Measurements from ENCODE around the gene TMEM208. TPM values are rescaled to one million over a fixed set of nuclear protein-coding genes. Genes with fewer than 3 reads are reported as not detected.

TMEM208 gene
- total RNA-seq, 4 donors from 2014 or later = 23.9 to 40.3 (median 33.3) TPM

- Histone ChIP-seq H3K27ac (no peak overlapping the region), H3K9me3 (no peaks in the 10 kb centered on the region), H3K27me3 (no peaks in the 10 kb centered on the region), H3K4me3 (no peak overlapping the region), H3K36me3 (peaks cover 0 to 50% (median 0%) of the 10 kb centered on the region in 3 donors), H3K4me1 (peaks cover 0 to 24% (median 0%) of the 10 kb centered on the region in 4 donors)
- DNase-seq = no peak
- TF ChIP-seq POLR2A (IDR thresholded peaks at IDR 0.05) (no peak), CTCF (IDR thresholded peaks at IDR 0.05) (no peak)
These were observed 24.5 kb upstream of the TMEM208 start for GRCh38 chr16:67202426-67202825.

GRCh38 chr16:67202956-67203493, 23.9 kb upstream of the TMEM208 start:
- Histone ChIP-seq H3K4me3 (no peak overlapping the region), H3K36me3 (peaks cover 0 to 44% (median 0%) of the 10 kb centered on the region in 3 donors), H3K9me3 (no peaks in the 10 kb centered on the region), H3K27ac (no peak overlapping the region), H3K4me1 (peaks cover 0 to 18% (median 0%) of the 10 kb centered on the region in 4 donors), H3K27me3 (no peaks in the 10 kb centered on the region)
- DNase-seq = no peak
- no peak for TF ChIP-seq POLR2A (IDR thresholded peaks at IDR 0.05)

- Histone ChIP-seq H3K36me3 (peaks cover 0 to 38% (median 0%) of the 10 kb centered on the region in 3 donors), H3K4me3 (no peak overlapping the region), H3K27me3 (no peaks in the 10 kb centered on the region), H3K4me1 (peaks cover 0 to 12% (median 0%) of the 10 kb centered on the region in 4 donors), H3K27ac (no peak overlapping the region), H3K9me3 (no peaks in the 10 kb centered on the region)
- TF ChIP-seq POLR2A (IDR thresholded peaks at IDR 0.05) (no peak), CTCF (IDR thresholded peaks at IDR 0.05) (no peak)
- DNase-seq = no peak
These were observed 22.9 kb upstream of the TMEM208 start for GRCh38 chr16:67204076-67204475.

GRCh38 chr16:67206129-67206837, 20.6 kb upstream of the TMEM208 start:
- no peak for DNase-seq
- no peaks in the 10 kb centered on the region for H3K4me1 ChIP-seq
- no peaks in the 10 kb centered on the region for H3K27me3 ChIP-seq
- H3K36me3 ChIP-seq = peaks cover 0 to 29% (median 0%) of the 10 kb centered on the region in 3 donors
- H3K9me3 ChIP-seq = no peaks in the 10 kb centered on the region
- no peak overlapping the region for H3K27ac ChIP-seq
- H3K4me3 ChIP-seq = no peak overlapping the region
- TF ChIP-seq CTCF (IDR thresholded peaks at IDR 0.05) (no peak), POLR2A (IDR thresholded peaks at IDR 0.05) (no peak)

GRCh38 chr16:67206838-67207248, 20.1 kb upstream of the TMEM208 start:
- no peak for TF ChIP-seq POLR2A (IDR thresholded peaks at IDR 0.05)
- no peak for TF ChIP-seq CTCF (IDR thresholded peaks at IDR 0.05)
- H3K27ac ChIP-seq = no peak overlapping the region
- DNase-seq = no peak
- no peaks in the 10 kb centered on the region for H3K27me3 ChIP-seq
- peaks cover 0 to 24% (median 0%) of the 10 kb centered on the region in 3 donors for H3K36me3 ChIP-seq
- H3K4me3 ChIP-seq = no peak overlapping the region
- no peaks in the 10 kb centered on the region for H3K9me3 ChIP-seq
- no peaks in the 10 kb centered on the region for H3K4me1 ChIP-seq

All from Peyer's patch (tissue), 4 donors.